HepG2 (cell line): ENCODE results near the gene SAMD4B. TPM values are rescaled to one million over a fixed set of nuclear protein-coding genes. Genes with fewer than 3 reads are reported as not detected.

Source experiments
- CBX1 ChIP-seq: IDR thresholded peaks from one replicate; pipeline ENCODE4 v1.6.1; 2016; ENCODE audit warnings: antibody characterized with exemption, low read depth
- GTF2F1 ChIP-seq: fragments of 150-350 bp; IDR thresholded peaks from 2 replicates; pipeline ENCODE4 v1.6.1; 2014; ENCODE audit warnings: low read length
- MTF2 ChIP-seq: sonication (generic); formaldehyde crosslinking; IDR thresholded peaks from 2 replicates; pipeline ENCODE4 v1.5.0; 2020; ENCODE audit warnings: missing genetic modification reagents, borderline replicate concordance
- NFYB ChIP-seq: sonication (generic); formaldehyde crosslinking; IDR thresholded peaks from 2 replicates; pipeline ENCODE4 v1.4.0; 2020; ENCODE audit warnings: missing genetic modification reagents
- PHF21A ChIP-seq: sonication (generic); formaldehyde crosslinking; IDR thresholded peaks from 2 replicates; pipeline ENCODE4 v1.5.0; 2020; ENCODE audit warnings: mild to moderate bottlenecking, missing genetic modification reagents
- ZFX ChIP-seq: sonication (generic); formaldehyde crosslinking; IDR thresholded peaks from 2 replicates; pipeline ENCODE4 v1.4.0; 2020; ENCODE audit warnings: mild to moderate bottlenecking, low read depth, missing genetic modification reagents, moderate library complexity
- ZFYVE20 ChIP-seq: sonication (generic); formaldehyde crosslinking; IDR thresholded peaks from 2 replicates; pipeline ENCODE4 v1.8.0; 2023; ENCODE audit warnings: low read depth, mild to moderate bottlenecking, moderate library complexity, missing genetic modification reagents, borderline replicate concordance
- ZNF264 ChIP-seq: sonication (generic); formaldehyde crosslinking; IDR thresholded peaks from 2 replicates; pipeline ENCODE4 v1.4.0; 2020; ENCODE audit warnings: missing genetic modification reagents
- ZNF431 ChIP-seq: sonication (generic); formaldehyde crosslinking; IDR thresholded peaks from 2 replicates; pipeline ENCODE4 v1.9.0; 2022; ENCODE audit warnings: missing genetic modification reagents, low read depth, mild to moderate bottlenecking, borderline replicate concordance
- ZNF567 ChIP-seq: sonication (generic); formaldehyde crosslinking; IDR thresholded peaks from 2 replicates; pipeline ENCODE4 v1.8.1; 2023; ENCODE audit warnings: mild to moderate bottlenecking, missing genetic modification reagents, borderline replicate concordance
- polyA plus RNA-seq, 8 experiments: library from polyadenylated mRNA; depleted of rRNA in 3 of 8; stranded (reverse) in 7 of 8; unstranded in 1 of 8; fragments of >200 nt; fragmentation: Illumina TruSeq in 4 of 8; extraction: Trizol in 4 of 8; gene quantifications; 2 replicates each; pipeline versions ENCODE4 v1.2.1 to v1.2.3, GENCODE V29; 2011 to 2016; ENCODE audit warnings: low read depth in 4 of 8, missing spikeins in 1 of 8, mixed read lengths in 1 of 8; ENCODE audit not compliant: insufficient read depth in 1 of 8
- total RNA-seq, 5 experiments: library from RNA; depleted of rRNA; stranded (reverse); fragments of >200 nt; fragmentation: Illumina TruSeq; extraction: Trizol; gene quantifications; 2 replicates each; pipeline ENCODE4 v1.2.3, GENCODE V29; 2016; ENCODE audit warnings: low read depth in 1 of 5
- TF ChIP-seq, protein P1 (sequence below): sonication (generic); formaldehyde crosslinking; IDR thresholded peaks from 2 replicates; pipeline ENCODE4 v1.4.0; 2020; ENCODE audit warnings: low read depth, mild to moderate bottlenecking, missing genetic modification reagents
- TF ChIP-seq, protein P2 (sequence below): sonication (generic); formaldehyde crosslinking; IDR thresholded peaks from 2 replicates; pipeline ENCODE4 v1.4.0; 2020; ENCODE audit warnings: missing genetic modification reagents, mild to moderate bottlenecking, borderline replicate concordance
- TF ChIP-seq, protein P3 (sequence below): sonication (generic); formaldehyde crosslinking; IDR thresholded peaks from 2 replicates; pipeline ENCODE4 v1.9.0; 2021; ENCODE audit warnings: missing genetic modification reagents, mild to moderate bottlenecking, borderline replicate concordance
- TF ChIP-seq, protein P4 (sequence below): sonication (generic); formaldehyde crosslinking; IDR thresholded peaks from 2 replicates; pipeline ENCODE4 v1.5.0; 2020; ENCODE audit warnings: missing genetic modification reagents
- TF ChIP-seq, protein P5 (sequence below): sonication (generic); formaldehyde crosslinking; IDR thresholded peaks from 2 replicates; pipeline ENCODE4 v1.4.0; 2020; ENCODE audit warnings: mild to moderate bottlenecking, missing genetic modification reagents

Gene SAMD4B
- total and polyA plus RNA-seq, 2 of the 13 experiments (the other 11 are each of a cell fraction or from before 2014, with no cell fraction given), result 26.0 to 31.8 TPM

DNA sequence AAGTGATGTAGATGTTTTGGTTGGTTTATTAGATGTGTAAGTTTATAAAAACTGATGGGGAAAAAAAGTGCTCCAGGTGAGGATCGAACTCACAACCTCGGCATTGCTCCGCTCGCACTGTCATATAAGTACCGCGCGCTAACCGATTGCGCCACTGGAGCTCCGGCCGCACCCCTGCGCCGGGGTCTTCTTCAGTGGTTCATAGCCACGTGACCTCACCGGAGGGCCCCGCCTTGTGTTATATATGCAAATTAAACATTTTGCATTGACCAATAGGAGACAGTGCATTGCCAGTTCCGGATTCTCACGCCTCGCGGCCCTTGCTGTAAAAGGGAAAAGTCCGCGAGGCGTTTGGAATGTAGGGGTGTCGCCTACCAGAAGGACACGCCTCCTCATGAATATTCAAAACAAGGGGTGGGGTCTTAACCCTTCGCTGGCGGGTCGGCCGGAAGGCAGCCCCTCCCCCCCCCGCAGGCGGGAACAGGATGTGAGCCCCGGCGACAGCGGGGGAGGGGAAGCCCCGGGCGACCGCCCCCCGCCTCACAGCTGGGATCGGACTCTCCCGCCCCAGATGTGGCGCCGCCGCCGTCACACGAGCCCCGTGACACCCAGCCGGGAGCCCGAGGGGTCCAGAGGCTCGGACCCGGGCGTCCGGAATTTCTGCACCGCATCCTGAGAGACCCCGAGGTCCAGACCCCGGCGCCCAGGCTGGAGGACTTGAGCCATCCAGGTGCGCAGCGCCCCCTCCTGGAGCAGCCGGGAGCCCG lies 70.1 kb downstream of the SAMD4B start, which contains the start of gene PLEKHG2 (continued):
- TF ChIP-seq, protein P1, sequence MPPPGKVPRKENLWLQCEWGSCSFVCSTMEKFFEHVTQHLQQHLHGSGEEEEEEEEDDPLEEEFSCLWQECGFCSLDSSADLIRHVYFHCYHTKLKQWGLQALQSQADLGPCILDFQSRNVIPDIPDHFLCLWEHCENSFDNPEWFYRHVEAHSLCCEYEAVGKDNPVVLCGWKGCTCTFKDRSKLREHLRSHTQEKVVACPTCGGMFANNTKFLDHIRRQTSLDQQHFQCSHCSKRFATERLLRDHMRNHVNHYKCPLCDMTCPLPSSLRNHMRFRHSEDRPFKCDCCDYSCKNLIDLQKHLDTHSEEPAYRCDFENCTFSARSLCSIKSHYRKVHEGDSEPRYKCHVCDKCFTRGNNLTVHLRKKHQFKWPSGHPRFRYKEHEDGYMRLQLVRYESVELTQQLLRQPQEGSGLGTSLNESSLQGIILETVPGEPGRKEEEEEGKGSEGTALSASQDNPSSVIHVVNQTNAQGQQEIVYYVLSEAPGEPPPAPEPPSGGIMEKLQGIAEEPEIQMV (CRISPR knock-in tag), result peak; percentile 58; the same call in 1 of the 2 replicates
- TF ChIP-seq GTF2F1 (no peak), PHF21A (peak; percentile 60; the same call in 1 of the 2 replicates), ZFYVE20 (CRISPR knock-in tag) (no peak), NFYB (peak; percentile 80), ZFX (CRISPR knock-in tag) (0 out of 2 replicates have a peak, but pooled peaks have one; percentile 16), ZNF567 (CRISPR knock-in tag) (no peak), ZNF264 (0 out of 2 replicates have a peak, but pooled peaks have one; percentile 63), ZNF431 (no peak), MTF2 (CRISPR knock-in tag) (no peak), CBX1 (peak; percentile 98)
- TF ChIP-seq, protein P2, sequence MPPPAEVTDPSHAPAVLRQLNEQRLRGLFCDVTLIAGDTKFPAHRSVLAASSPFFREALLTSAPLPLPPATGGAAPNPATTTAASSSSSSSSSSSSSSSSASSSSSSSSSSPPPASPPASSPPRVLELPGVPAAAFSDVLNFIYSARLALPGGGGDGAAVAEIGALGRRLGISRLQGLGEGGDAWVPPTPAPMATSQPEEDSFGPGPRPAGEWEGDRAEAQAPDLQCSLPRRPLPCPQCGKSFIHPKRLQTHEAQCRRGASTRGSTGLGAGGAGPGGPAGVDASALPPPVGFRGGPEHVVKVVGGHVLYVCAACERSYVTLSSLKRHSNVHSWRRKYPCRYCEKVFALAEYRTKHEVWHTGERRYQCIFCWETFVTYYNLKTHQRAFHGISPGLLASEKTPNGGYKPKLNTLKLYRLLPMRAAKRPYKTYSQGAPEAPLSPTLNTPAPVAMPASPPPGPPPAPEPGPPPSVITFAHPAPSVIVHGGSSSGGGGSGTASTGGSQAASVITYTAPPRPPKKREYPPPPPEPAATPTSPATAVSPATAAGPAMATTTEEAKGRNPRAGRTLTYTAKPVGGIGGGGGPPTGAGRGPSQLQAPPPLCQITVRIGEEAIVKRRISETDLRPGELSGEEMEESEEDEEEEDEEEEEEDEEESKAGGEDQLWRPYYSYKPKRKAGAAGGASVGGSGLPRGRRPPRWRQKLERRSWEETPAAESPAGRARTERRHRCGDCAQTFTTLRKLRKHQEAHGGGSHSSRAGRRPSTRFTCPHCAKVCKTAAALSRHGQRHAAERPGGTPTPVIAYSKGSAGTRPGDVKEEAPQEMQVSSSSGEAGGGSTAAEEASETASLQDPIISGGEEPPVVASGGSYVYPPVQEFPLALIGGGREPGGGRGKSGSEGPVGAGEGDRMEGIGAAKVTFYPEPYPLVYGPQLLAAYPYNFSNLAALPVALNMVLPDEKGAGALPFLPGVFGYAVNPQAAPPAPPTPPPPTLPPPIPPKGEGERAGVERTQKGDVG, result no peak; the same call in 1 of the 2 replicates
- TF ChIP-seq, protein P3, sequence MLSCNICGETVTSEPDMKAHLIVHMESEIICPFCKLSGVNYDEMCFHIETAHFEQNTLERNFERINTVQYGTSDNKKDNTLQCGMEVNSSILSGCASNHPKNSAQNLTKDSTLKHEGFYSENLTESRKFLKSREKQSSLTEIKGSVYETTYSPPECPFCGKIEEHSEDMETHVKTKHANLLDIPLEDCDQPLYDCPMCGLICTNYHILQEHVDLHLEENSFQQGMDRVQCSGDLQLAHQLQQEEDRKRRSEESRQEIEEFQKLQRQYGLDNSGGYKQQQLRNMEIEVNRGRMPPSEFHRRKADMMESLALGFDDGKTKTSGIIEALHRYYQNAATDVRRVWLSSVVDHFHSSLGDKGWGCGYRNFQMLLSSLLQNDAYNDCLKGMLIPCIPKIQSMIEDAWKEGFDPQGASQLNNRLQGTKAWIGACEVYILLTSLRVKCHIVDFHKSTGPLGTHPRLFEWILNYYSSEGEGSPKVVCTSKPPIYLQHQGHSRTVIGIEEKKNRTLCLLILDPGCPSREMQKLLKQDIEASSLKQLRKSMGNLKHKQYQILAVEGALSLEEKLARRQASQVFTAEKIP (CRISPR knock-in tag), result no peak
- TF ChIP-seq, protein P4, sequence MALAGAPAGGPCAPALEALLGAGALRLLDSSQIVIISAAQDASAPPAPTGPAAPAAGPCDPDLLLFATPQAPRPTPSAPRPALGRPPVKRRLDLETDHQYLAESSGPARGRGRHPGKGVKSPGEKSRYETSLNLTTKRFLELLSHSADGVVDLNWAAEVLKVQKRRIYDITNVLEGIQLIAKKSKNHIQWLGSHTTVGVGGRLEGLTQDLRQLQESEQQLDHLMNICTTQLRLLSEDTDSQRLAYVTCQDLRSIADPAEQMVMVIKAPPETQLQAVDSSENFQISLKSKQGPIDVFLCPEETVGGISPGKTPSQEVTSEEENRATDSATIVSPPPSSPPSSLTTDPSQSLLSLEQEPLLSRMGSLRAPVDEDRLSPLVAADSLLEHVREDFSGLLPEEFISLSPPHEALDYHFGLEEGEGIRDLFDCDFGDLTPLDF, result peak; percentile 67; the same call in 1 of the 2 replicates
- TF ChIP-seq, protein P5, sequence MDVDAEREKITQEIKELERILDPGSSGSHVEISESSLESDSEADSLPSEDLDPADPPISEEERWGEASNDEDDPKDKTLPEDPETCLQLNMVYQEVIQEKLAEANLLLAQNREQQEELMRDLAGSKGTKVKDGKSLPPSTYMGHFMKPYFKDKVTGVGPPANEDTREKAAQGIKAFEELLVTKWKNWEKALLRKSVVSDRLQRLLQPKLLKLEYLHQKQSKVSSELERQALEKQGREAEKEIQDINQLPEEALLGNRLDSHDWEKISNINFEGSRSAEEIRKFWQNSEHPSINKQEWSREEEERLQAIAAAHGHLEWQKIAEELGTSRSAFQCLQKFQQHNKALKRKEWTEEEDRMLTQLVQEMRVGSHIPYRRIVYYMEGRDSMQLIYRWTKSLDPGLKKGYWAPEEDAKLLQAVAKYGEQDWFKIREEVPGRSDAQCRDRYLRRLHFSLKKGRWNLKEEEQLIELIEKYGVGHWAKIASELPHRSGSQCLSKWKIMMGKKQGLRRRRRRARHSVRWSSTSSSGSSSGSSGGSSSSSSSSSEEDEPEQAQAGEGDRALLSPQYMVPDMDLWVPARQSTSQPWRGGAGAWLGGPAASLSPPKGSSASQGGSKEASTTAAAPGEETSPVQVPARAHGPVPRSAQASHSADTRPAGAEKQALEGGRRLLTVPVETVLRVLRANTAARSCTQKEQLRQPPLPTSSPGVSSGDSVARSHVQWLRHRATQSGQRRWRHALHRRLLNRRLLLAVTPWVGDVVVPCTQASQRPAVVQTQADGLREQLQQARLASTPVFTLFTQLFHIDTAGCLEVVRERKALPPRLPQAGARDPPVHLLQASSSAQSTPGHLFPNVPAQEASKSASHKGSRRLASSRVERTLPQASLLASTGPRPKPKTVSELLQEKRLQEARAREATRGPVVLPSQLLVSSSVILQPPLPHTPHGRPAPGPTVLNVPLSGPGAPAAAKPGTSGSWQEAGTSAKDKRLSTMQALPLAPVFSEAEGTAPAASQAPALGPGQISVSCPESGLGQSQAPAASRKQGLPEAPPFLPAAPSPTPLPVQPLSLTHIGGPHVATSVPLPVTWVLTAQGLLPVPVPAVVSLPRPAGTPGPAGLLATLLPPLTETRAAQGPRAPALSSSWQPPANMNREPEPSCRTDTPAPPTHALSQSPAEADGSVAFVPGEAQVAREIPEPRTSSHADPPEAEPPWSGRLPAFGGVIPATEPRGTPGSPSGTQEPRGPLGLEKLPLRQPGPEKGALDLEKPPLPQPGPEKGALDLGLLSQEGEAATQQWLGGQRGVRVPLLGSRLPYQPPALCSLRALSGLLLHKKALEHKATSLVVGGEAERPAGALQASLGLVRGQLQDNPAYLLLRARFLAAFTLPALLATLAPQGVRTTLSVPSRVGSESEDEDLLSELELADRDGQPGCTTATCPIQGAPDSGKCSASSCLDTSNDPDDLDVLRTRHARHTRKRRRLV, result peak; percentile 98
